MM.1S (cell line): Measurements from ENCODE around the gene HOXA11.

Source experiments
- CTCF ChIP-seq: fragments of 300-600 bp; sonication (generic); IDR thresholded peaks from 2 replicates; pipeline ENCODE4 v1.5.1; 2016; ENCODE audit warnings: antibody characterized with exemption, low read length, mixed read lengths
- EZH2 ChIP-seq: fragments of 300-600 bp; sonication (generic); optimal IDR thresholded peaks from 2 replicates; pipeline ENCODE3; 2017; ENCODE audit warnings: low read depth, mild to moderate bottlenecking, antibody characterized with exemption, low read length, mixed read lengths

GRCh38 chr7:27185854-27186667, 1.0 kb upstream of the HOXA11 start:
- no peak for TF ChIP-seq CTCF
- TF ChIP-seq EZH2 = no peak
